Psoas muscle (tissue), 8 donors: ENCODE data around the gene FAM229A. TPM values are rescaled to one million over a fixed set of nuclear protein-coding genes. Genes with fewer than 3 reads are reported as not detected.

ENCODE experiments used
- ATAC-seq, 4 donors: fragments of 200-7000 bp; cut with Tn5 transposase; one replicate each; pipeline ENCODE4 v1.9.1; 2020; ENCODE audit warnings: moderate library complexity in 3 of 4, mild to moderate bottlenecking in 2 of 4
- DNase-seq, 2 donors: peaks; one replicate each; pipeline ENCODE4 v3.0.0-alpha.2; 2020
- H3K27ac ChIP-seq: fragments of 200-600 bp; one replicate; pipeline ENCODE4 v1.8.0; 2022
- H3K27me3 ChIP-seq, 3 donors: fragments of 200-600 bp in 1 of 3; one replicate each; pipeline versions ENCODE4 v1.6.1 to v1.8.0; 2013 to 2022; ENCODE audit warnings: low read length in 2 of 3, mild to moderate bottlenecking in 2 of 3, moderate library complexity in 1 of 3; ENCODE audit not compliant: insufficient read depth in 3 of 3
- H3K36me3 ChIP-seq, 2 donors: fragments of 200-600 bp in 1 of 2; one replicate each; pipeline versions ENCODE4 v1.6.1 to v1.8.0; 2013 to 2022; ENCODE audit warnings: low read depth in 1 of 2, mild to moderate bottlenecking in 1 of 2, moderate library complexity in 1 of 2; ENCODE audit not compliant: insufficient read depth in 1 of 2
- H3K4me1 ChIP-seq: fragments of 200-600 bp; one replicate; pipeline ENCODE4 v1.8.0; 2022
- H3K4me3 ChIP-seq: fragments of 200-600 bp; one replicate; pipeline ENCODE4 v1.8.0; 2022; ENCODE audit warnings: mild to moderate bottlenecking
- H3K9me3 ChIP-seq: fragments of 200-600 bp; one replicate; pipeline ENCODE4 v1.8.0; 2022
- CTCF ChIP-seq: fragments of 200-600 bp; IDR thresholded peaks from one replicate; pipeline ENCODE4 v1.8.0; 2022; ENCODE audit warnings: antibody characterized with exemption
- WGBS, 3 donors: extraction: QIAGEN DNeasy Blood & Tissue Kit; methylation state at CpG; one replicate each; pipeline versions ENCODE4 v1.1.6 to v1.1.7; 2013; 5-methylcytosine and 5-hydroxymethylcytosine counted together
- intact Hi-C, 2 donors: fragments of 100-400 bp; cut with DNase I; formaldehyde crosslinking; loops; one replicate each; pipeline versions ENCODE4 v1.11.0 to v1.14.2; 2022
- polyA plus RNA-seq, 3 donors: library from polyadenylated mRNA; stranded (reverse); fragments of 200-250 nt; gene quantifications; one replicate each; pipeline ENCODE4 v1.2.3, GENCODE V29; 2013
- total RNA-seq, 4 donors: library from RNA; stranded (reverse); fragmentation: NEBNext Ultra II Directional in 2 of 4; extraction: Animal tissue kit (Norgen Biotek cat#: 25700) in 2 of 4; gene quantifications; one replicate each; pipeline versions ENCODE4 v1.2.1 to v1.2.4, GENCODE V29; 2021 to 2023
- donor health status: healthy with polysubstance abuse.
- donor health status: DM: no; HTN: no; CAD: no; lungs with moderate emphysema.
- donor health status: Bipolar disorder and iron deficiency.
- donor health status: healthy.
- donor health status: DM: yes; HTN: yes; CAD: no.
- donor health status: DM: no; HTN: no; CAD: no.
- donor health status: DM: no; HTN: no; CAD: no.
- donor health status: DM: yes; HTN: yes; CAD: no.

Gene FAM229A
- total and polyA plus RNA-seq, 7 donors: 0.98 to 4.0 (median 1.9) TPM

GRCh38 chr1:32341971-32342370 is 20.3 kb downstream of the FAM229A start:
- H3K27ac ChIP-seq: no peak overlapping the region
- H3K36me3 ChIP-seq: no peaks in the 10 kb centered on the region
- 59 to 63% (median 61%) methylated on average over 5 of the region's 5 CpGs for WGBS, 3 donors
- no peak for DNase-seq
- H3K9me3 ChIP-seq: no peaks in the 10 kb centered on the region
- intact Hi-C loops: no loop called here
- H3K4me3 ChIP-seq: no peak overlapping the region
- no peaks in the 10 kb centered on the region for H3K4me1 ChIP-seq
- no peak for ATAC-seq
- TF ChIP-seq CTCF: no peak
- no peaks in the 10 kb centered on the region for H3K27me3 ChIP-seq

GRCh38 chr1:32341186-32341757 is 21.0 kb downstream of the FAM229A start:
- H3K4me3 ChIP-seq: no peak overlapping the region
- no peaks in the 10 kb centered on the region for H3K36me3 ChIP-seq
- no peaks in the 10 kb centered on the region for H3K9me3 ChIP-seq
- intact Hi-C loops: no loop called here
- no peaks in the 10 kb centered on the region for H3K27me3 ChIP-seq
- WGBS, 3 donors: 64 to 72% (median 66%) methylated on average over 11 of the region's 11 CpGs
- ATAC-seq: peak in 1 of 4 donors; percentile 31
- no peaks in the 10 kb centered on the region for H3K4me1 ChIP-seq
- peak in 1 of 2 donors; percentile 62 for DNase-seq
- H3K27ac ChIP-seq: no peak overlapping the region
- TF ChIP-seq CTCF: no peak

GRCh38 chr1:32339363-32339978 is 22.8 kb downstream of the FAM229A start:
- TF ChIP-seq CTCF: no peak
- Histone ChIP-seq H3K27ac (no peak overlapping the region), H3K9me3 (no peaks in the 10 kb centered on the region), H3K27me3 (no peaks in the 10 kb centered on the region), H3K36me3 (no peaks in the 10 kb centered on the region), H3K4me3 (no peak overlapping the region), H3K4me1 (no peaks in the 10 kb centered on the region)
- ATAC-seq (no peak), DNase-seq (no peak)
- WGBS, 3 donors: 82 to 90% (median 87%) methylated on average over 5 of the region's 5 CpGs
- intact Hi-C loops: no loop called here

- intact Hi-C loops: no loop called here
Observed at GRCh38 chr1:32338637-32339145, 23.6 kb downstream of the FAM229A start.

More at GRCh38 chr1:32338637-32339145, 23.6 kb downstream of the FAM229A start:
- ATAC-seq (no peak), DNase-seq (no peak)
- H3K27ac ChIP-seq: no peak overlapping the region
- no peaks in the 10 kb centered on the region for H3K36me3 ChIP-seq
- no peaks in the 10 kb centered on the region for H3K9me3 ChIP-seq
- TF ChIP-seq CTCF: no peak
- no peaks in the 10 kb centered on the region for H3K4me1 ChIP-seq
- H3K4me3 ChIP-seq: no peak overlapping the region
- H3K27me3 ChIP-seq: no peaks in the 10 kb centered on the region
- 65 to 73% (median 72%) methylated on average over 14 of the region's 14 CpGs for WGBS, 3 donors
